EL (cell line): ENCODE measurements around the gene DAAM1.

Experiments used
- DNase-seq: peaks from one replicate; pipeline ENCODE4 v3.0.0-alpha.2; 2016

DAAM1 gene

DNA sequence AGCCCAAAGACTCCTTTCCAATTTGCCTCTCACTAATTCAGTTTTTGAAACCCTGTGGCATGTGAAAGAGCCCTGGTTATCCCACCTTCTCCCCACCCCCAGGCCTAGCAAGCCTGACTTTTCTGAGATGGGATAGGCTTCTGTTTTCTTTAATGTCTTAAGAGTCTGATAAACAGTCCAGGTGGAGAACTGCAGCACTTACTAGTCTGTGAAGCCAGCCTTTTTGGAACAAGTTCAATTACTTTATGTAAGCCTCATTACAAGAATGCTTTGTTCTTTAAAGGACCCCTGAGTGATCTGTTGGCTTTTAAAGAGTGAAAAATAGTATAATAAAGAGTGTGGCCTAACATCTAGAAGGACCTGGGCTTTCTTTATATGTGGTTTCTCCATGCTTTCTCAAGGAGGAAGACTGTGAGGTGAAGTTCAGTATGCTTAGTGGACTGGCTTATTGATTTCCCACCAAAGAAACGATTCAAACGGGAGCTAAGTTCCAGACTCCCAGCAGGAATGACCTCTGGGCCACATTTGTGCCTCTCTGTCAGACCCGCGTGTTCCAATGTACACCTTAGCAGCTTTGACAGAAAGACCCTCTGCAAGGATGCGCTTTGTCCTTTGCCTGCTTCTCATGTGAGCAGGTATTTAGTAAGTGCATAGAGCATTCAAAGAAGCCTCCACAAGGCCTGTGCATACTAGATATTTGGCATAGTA, 129.5 kb downstream of the DAAM1 start:
- DNase-seq, result no peak

DNA sequence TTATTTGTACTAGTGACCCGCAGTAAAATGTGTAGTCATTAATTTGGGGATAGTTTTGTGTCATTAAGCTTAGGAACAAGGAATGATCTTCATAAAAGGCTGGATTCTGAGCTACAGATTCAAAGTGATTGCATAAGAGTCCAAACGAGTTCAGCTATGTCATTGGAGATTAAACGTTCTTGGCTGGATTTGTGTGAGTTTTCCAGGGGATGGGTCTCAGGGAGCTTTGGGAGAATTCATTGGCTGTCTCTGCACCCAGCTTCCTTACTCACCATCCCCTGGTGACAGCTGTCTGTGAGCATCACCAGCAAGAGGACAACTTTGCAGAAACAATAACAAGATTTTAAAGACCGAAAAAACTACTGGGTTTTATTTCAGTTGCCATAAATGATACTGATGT, 130.4 kb downstream of the DAAM1 start:
- DNase-seq, result no peak

DNA sequence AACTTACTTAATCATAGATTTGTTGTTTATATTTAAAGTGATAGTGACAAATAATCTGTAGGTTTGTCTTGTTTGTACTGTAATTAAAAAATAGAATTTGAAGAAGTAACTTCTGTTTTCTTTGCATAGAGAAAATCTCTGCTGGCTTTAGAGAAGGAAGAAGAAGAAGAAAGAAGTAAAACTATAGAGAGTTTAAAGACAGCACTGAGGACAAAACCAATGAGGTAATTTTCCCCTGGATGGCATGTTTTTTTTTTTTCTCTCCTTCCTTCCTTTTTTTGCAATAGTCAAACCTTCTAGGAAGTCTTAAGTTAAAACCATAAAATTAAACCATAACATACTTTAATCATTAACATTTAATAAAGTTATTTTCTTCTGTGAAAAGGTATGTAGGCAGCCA, 131.9 kb downstream of the DAAM1 start:
- no peak for DNase-seq

DNA sequence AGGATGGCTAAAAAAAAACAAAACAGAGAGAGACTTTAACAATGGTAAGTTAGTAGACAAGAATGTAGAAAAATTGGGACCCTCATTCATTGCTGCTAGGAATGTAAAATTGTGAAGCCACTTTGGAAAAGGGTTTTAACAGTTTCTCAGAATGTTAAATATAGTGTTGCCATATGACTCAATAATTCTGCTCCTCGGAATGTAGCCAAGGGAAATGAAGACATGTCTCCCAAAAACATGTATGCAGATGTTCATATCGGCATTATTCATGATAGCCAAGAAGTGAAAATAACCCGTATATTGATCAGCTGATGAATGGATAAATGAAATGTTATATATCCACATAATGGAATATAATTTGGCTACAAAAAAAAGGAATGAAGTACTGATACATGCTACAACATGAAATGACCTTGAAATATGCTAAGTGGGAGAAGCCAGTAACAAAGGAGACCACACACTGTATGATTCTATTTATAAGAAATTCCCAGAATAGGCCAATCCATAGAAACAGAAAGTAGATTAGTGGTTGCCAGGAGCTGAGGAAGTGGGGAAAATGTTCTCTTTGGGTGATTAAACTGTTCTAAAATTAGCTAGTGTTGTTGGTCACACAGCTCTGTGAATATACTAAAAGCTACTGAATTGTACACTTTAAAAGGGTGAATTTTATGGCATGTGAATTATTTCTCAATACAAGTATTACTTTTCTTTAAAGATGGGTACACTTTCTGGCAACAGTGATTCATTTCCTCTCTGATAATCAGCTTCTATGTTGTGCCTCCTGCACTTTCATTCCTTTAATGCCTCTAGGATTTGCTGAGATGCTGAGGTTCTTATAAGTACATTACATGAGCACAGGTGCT, 132.5 kb downstream of the DAAM1 start:
- no peak for DNase-seq

DNA sequence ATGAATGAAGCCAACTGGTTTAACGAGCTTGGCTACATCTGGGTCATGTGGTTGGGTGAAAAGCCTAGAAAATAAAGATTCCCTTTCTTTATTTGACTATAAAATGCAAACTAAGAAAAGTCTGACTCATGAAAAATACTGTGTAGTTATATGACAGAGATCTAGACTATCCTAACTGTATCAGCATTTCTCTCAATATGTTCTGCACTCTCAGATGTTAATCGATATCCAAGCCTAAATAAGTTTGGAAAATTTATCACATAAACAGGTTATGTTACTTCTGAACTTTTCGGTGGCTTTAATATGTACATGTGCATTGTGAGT, 133.1 kb downstream of the DAAM1 start:
- DNase-seq, result no peak

DNA sequence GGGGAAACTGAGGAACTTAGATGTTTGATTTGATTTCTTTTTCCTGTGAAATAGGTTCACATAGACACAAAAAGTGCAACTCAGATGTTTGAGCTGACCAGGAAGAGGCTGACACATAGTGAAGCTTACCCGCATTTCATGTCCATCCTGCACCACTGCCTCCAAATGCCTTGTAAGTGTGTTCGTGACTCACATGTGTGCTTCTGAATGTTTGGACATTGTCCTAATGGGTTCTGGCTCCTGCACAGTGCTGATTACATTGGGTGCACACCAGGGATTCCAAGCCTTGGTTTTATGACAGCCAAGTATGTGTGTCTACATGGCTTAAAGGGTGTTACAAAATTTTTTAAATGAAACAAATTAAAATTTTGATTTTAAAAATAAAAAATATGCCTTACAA, 137.4 kb downstream of the DAAM1 start:
- DNase-seq, result no peak

DNA sequence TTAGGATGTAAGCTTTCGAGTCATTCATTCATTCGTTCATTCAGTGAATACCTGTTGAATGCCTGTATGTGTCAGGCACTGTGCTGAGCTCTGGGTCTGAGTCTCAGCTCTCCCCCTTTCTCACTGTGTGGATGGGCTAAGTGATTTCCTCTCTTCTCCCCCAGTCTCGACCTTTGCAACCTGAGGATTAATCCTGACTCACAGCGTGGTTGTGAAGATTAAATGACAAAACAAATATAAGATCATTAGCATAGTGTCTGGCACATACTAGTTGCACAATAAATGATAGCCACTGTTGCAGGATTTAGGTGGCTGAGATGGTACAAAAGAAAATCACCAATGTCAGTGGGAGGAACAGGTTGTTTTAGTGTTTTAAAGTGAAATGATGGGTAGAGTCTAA, 140.0 kb downstream of the DAAM1 start:
- DNase-seq, result peak; percentile 16

DNA sequence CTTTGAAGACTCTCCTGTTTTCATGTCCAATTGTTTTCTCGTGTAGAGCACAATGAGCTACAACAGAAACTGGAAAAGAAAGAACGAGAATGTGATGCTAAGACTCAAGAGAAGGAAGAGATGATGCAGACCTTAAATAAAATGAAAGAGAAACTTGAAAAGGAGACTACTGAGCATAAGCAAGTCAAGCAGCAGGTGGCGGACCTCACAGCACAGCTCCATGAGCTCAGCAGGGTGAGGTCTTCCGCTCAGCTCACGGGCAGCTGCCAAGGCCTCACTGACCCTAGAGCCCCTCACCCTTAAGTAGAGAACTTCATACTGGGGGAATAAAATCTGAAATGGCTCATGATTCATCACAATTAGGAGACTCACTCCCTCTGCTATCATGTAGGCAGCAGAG, 142.0 kb downstream of the DAAM1 start:
- DNase-seq, result no peak

DNA sequence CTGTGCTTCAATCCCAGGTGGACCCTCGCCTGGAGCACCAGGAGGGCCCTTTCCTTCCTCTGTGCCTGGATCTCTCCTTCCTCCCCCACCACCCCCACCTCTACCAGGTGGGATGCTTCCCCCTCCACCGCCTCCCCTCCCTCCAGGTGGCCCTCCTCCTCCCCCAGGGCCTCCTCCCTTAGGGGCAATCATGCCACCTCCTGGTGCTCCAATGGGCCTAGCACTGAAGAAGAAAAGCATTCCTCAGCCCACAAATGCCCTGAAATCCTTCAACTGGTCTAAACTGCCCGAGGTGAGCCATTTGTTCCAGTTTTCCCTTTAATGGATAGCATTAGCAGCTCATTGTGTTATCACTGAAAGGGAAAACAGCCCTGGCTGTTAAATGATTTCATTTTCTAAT, 142.8 kb downstream of the DAAM1 start:
- no peak for DNase-seq

DNA sequence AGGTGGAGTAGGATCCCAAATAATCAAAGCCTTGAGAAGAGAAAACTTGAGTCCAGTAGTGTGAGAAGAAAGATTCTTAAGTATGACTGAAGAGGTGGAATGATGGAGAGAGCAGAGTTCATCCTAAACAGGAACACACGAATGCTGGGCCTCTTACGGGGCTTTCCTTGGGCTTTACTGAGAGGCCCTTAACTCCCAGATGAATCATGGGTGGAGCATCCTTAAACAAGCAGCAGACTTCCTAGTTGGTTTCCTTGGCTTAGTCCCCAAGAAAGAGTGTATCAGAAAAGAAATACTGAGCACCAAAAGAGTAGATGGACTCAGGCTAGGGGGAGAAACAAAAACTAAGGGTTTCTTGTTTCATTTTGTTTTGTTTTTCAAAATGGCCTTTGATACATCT, 144.3 kb downstream of the DAAM1 start:
- peak; percentile 82 for DNase-seq

DNA sequence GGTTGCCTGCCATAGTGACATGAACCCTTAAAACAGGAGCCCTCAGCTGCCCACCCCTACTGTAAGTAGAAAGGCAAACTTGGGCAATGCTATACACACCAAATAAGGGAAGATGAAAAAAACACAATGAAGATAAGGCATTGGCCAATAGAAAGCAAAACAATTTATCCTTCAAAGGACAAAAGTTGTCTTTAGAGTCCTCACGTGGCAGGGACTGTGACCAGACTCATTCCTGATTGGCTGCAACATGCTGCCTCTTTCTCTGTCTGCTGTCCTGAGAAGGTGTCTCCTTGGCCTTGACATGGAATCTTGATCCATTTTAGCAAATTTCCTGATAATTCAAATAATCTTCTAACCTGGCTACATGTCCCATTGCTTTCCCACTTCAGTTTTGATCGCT, 144.8 kb downstream of the DAAM1 start:
- no peak for DNase-seq

DNA sequence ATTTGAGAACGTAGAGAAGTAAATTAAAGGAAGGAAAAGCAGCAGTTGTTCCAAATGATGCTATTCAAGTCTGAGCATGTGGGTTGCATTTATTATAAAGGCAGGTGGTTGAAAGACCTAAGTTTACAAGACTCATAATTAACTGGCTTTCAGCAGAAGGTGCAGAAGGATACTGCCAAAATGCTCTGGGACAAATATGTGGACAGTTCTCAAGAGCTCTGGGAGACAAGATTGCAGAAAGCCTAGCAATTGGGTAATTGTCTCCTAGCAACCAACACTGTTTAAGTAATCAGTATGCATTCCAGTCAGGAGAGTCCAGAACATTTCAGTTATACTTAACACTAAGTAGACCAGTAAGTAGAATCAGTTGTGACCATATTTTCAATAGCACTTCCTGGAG, 145.2 kb downstream of the DAAM1 start:
- DNase-seq, result peak; percentile 73

DNA sequence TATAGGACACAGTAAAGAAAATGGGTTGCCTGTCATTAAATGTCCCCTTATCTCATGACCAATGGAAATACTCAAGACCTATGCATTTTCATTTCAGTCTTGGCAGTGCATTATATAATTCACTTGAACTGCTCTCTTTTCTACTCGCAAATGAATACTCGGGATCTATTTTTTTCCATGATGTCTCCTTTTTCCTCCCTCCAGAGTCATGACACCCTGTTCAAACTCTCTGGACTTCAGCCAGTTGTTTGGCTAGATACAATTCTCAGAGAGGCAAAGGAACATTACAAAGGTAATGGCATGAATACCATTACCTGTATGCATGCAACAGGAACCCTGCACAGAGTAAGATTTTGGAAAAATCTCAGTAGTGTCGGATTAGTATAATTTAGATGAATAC, 145.8 kb downstream of the DAAM1 start:
- DNase-seq, result no peak

DNA sequence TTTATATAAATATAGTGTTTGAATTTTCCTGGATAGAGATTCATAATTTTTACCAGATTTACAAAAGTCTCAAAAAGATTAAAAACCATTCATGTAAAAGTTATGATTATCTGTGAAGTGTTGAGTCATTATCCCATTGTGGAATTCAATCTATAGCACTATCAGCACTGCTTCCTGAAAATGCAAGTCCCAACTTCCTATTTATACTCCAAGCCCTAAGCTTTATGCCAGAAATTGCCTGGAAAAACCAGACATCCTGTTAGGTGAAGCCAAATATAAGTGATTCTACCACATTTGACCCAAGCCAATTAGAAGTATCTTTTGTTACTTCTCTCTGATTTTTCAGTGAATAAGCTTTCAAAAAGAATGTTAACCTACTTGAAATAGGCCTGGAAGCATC, 147.6 kb downstream of the DAAM1 start:
- no peak for DNase-seq

DNA sequence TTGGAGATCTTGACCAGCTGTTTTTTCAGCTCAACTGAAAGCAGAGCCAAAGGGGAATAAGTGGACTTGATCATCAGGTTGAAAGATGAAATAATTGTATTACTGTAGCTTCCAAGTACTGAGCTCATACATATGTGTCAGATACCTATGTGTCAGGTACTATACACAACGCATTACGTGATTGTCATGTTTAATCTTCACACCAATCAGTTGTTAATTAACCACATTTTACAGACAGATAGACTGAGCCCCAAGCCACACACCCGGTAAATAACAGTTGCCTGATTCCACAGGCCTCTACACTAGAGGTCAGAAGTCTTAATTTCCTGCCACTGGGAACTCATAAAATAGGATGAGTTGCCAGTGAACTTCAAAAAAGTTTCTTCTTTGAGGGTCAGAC, 148.2 kb downstream of the DAAM1 start:
- no peak for DNase-seq

DNA sequence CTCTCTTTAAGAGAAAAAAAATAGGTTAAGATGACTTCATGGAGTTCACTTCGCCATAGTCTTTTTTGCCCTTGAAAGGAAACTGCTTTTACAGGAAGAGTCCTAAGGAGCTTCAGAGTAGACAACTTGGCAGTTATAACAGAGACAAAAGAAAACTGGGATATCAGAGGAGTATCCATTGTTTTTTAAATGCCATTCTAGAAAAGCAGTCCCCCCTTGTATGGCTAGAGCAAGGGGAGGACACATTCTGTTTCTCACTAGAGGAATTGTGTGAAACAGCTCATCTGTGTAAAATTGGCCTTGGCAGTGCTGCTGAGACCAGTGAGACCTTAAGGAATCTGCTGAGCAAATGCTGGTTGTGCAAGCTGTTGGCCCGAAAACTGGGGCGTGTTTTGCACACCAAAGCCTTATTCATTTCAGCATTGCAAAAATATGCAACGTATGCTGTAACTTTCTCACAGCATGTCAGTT, 148.7 kb downstream of the DAAM1 start:
- no peak for DNase-seq

DNA sequence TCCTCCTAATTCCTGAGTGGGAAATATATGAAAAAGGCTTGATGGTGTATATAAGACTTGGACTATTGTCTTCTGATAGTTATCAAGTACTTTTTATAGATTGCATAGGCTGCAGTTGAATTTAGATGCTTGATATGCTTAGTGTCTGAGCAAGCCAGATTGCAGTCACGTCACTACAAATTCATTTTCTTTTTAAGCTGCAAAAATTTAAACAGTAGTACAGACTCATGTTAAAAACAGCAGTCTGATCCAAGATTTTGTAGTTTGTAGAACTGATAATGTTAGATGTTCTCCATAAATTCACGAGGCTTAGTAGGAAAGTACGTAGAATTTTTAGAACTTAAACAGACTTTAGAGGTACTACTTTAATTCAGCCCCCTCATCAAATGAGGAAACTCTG, 150.3 kb downstream of the DAAM1 start:
- DNase-seq, result no peak

DNA sequence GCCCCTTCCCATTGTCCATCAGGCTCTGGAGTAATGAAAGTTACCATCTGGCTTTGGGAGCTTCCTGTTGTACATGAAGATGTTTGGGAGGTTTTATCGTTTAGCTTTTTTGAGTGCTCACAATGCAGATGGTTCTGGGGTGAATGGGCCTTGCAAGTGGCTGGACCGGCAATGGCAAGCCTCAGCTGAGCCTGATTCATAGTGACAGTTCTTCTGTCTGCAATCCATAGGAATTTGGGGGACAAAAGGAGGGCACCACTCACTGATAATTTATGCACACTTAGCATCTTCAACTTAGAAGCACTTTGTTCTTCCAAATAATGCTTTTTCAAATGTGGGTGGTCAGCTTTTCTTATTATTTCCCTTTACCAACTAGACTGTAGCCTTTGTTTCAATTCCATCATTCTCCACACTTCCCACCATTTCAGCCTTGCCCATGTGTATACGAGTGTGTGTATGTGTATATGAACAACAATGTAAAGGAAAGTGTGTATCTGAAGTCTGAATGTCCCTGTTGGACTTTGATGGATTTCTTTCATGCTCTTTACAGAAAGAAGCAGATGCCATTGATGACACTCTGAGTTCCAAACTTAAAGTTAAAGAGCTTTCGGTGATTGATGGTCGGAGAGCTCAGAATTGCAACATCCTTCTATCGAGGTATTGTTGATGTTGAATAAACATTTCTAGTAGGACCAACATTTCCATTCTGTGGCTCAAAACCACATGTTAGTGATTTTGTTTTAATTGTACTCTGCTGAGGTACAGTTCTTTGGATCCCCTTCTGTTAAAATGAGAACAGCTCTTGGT, 151.3 kb downstream of the DAAM1 start:
- DNase-seq, result no peak

DNA sequence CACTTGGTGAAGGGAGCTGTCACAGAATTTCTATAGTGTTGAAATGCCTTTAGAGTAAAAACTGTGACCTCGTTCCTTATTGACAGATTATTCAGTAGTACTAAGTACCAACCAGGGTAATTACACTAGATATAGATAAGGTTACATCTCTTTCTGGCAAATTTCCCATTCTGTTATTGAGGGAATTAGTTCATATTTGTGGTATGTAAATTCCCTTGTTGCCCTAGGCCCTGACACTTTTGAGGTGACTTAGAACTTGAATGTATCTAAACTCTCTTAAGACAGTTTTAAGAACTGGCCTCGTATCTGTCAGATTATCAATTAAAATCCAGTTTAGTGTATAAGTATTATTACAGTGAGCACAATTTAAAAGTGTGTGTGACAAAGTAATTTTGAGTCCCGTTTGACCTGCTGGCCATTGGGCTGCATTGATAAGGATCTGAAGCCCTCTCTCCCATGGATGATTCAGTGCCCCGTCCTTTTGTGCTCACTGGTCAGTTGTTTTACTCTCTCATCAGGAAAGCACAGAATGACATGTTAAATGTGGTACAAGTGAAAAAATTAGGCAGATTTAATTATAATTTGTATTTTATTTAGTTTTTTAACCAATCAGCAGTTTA, 153.5 kb downstream of the DAAM1 start:
- peak; percentile 30 for DNase-seq

DNA sequence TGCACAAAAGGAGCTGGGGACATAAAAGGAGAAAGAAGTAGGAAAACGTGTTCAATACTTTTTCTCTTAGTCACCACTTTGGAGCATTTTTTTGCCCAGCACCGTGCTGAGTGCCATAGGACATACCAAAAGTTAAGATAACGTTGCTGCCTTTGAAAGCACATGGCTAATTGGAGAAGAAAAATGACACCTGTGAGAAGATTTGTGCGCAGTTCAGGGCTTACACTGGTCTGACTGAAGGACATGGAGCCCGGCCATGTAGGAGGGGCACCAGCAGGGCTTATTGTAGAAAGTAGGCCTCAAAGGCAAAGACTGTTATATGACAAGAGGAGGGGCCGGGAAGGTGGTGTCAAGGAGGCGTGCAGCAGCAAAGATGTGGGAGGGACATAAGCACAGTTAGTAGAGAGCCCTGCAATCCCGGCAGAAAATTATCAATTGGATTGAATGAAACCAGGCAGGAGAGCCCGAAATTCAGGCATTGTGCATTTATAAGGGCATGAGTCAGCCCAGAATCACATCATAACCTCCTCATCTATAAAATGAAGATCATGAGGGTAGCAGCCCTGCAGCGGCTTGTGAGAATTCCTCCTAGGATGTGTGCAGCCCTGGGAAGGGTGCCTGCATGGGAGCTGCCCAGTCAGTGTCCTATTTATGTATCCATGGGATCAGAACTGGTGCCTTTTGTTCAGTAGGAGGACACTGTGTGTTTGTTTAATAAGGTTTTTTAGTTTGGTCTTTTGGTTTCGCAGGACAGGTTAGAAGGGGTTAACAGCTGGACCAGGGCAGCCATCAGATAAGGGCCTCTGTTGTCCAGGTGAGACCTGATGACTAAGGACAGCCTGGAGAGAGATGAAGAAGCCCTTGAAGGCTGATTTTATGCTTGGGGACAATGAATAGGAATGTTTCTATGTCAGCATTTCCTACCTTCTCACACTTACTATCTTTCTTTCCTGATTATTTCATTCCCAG, 154.3 kb downstream of the DAAM1 start:
- peak; percentile 36 for DNase-seq

DNA sequence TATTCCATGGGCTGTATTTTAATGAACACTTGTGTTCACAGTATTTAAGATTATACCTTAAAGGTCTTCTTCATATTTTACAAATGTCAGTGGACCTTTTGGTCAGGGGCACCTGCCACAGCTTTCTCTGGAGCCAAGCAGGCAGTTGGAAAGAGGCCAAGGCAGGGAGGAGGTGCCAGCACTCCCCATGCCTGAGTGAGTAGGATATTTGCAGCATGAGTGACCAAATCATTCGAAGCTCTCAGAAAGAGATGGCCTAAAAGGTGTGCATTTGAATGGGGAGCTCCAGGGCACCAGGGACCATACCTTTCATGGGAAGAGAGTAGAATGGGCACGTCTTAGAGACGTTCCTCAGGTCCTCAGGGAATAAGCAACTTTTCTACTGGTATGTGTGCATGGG, 155.1 kb downstream of the DAAM1 start:
- no peak for DNase-seq

DNA sequence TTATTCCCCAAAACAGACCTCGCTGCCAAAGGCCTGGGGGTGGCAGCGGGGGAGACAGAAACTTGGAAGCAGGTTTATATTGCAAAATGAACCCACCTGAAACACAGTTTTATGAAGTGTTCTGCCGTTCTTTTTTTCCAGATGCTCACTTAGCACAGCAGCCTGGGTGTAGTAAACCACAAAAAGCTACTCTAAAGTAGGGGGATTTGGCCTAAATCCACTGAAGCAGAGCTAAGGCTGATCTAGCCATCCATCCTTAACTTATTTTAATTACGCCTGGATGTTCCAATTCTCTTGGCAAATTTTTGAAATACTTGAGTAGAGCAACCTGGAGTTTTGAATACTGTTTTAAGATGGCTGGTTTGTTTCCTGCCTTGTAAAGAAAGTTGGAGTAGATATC, 155.5 kb downstream of the DAAM1 start:
- no peak for DNase-seq
